SK-N-SH (cell line): ENCODE results near the gene TPH2. TPM values are rescaled to one million over a fixed set of nuclear protein-coding genes. Genes with fewer than 3 reads are reported as not detected.

Experiments used
- CTCF ChIA-PET: fragments of 300-600, 350-600 bp; formaldehyde crosslinking; extraction: SDS; loops from one replicate; lab custom pipeline; 2021; lab: Yijun Ruan, JAX
- POLR2A ChIA-PET: fragments of 350-600 bp; sonication (Branson Sonifier 250); formaldehyde crosslinking; extraction: SDS; loops from one replicate; lab custom pipeline; 2020; ENCODE audit warnings: antibody characterized with exemption, inconsistent platforms; lab: Yijun Ruan, JAX
- DNase-seq: peaks from one replicate; pipeline ENCODE4 v3.0.0; 2012
- H2AFZ ChIP-seq: fragments of 200-600 bp; sonication (generic); 2 replicates; pipeline ENCODE4 v1.8.1; 2016; ENCODE audit warnings: antibody characterized with exemption, mild to moderate bottlenecking, low read depth
- H3F3A ChIP-seq: fragments of 200-600 bp; sonication (generic); replicated peaks from 2 replicates; pipeline ENCODE3; 2016; ENCODE audit warnings: antibody characterized with exemption, mild to moderate bottlenecking; ENCODE audit not compliant: insufficient read depth
- H3K27ac ChIP-seq, 2 experiments: fragments of 200-500 bp in 1 of 2; fragments of 200-600 bp in 1 of 2; sonication (Bioruptor generic) in 1 of 2; sonication (generic), shearing (Covaris generic) in 1 of 2; 2 replicates each; pipeline versions ENCODE4 v1.5.1 to v1.6.1; 2014 to 2016; ENCODE audit warnings: low read depth in 2 of 2, inconsistent platforms in 1 of 2, low read length in 1 of 2, mild to moderate bottlenecking in 1 of 2, mixed read lengths in 1 of 2
- H3K27me3 ChIP-seq: fragments of 200-600 bp; sonication (generic), shearing (Covaris generic); 2 replicates; pipeline ENCODE4 v1.6.1; 2016; ENCODE audit warnings: mixed run types; ENCODE audit not compliant: insufficient read depth
- H3K36me3 ChIP-seq, 2 experiments: fragments of 200-500 bp in 1 of 2; fragments of 200-600 bp in 1 of 2; sonication (Bioruptor generic) in 1 of 2; sonication (generic) in 1 of 2; replicated peaks in 1 of 2; 2 replicates each; pipeline versions ENCODE3 to v1.5.1; 2014 to 2016; ENCODE audit warnings: low read length in 1 of 2, mild to moderate bottlenecking in 1 of 2; ENCODE audit not compliant: insufficient read depth in 2 of 2, control insufficient read depth in 1 of 2
- H3K4me1 ChIP-seq, 2 experiments: fragments of 200-500 bp in 1 of 2; fragments of 200-600 bp in 1 of 2; sonication (Bioruptor generic) in 1 of 2; sonication (generic), shearing (Covaris generic) in 1 of 2; 2 replicates each; pipeline versions ENCODE4 v1.5.1 to v1.6.1; 2014 to 2016; ENCODE audit warnings: low read depth in 1 of 2, low read length in 1 of 2, mixed run types in 1 of 2; ENCODE audit not compliant: insufficient read depth in 2 of 2, control insufficient read depth in 1 of 2
- H3K4me2 ChIP-seq: fragments of 200-600 bp; sonication (generic), shearing (Covaris generic); 2 replicates; pipeline ENCODE4 v1.6.1; 2017; ENCODE audit warnings: mixed run types
- H3K4me3 ChIP-seq, 2 experiments: fragments of 200-500 bp in 1 of 2; fragments of 200-600 bp in 1 of 2; sonication (Bioruptor generic) in 1 of 2; sonication (generic), shearing (Covaris generic) in 1 of 2; 2 replicates each; pipeline versions ENCODE4 v1.5.1 to v1.8.1; 2014 to 2016; ENCODE audit warnings: low read depth in 2 of 2, inconsistent platforms in 1 of 2, low read length in 1 of 2, mild to moderate bottlenecking in 1 of 2, mixed read lengths in 1 of 2, moderate library complexity in 1 of 2
- H3K79me2 ChIP-seq: fragments of 200-600 bp; sonication (generic); 2 replicates; pipeline ENCODE4 v1.8.1; 2017; ENCODE audit warnings: mild to moderate bottlenecking; ENCODE audit not compliant: insufficient read depth
- H3K9ac ChIP-seq: fragments of 200-600 bp; sonication (generic); 2 replicates; pipeline ENCODE4 v1.6.1; 2017; ENCODE audit warnings: mixed run types
- H3K9me2 ChIP-seq: fragments of 200-600 bp; sonication (generic); 2 replicates; pipeline ENCODE4 v1.6.1; 2017; ENCODE audit warnings: mixed run types
- H3K9me3 ChIP-seq: fragments of 200-600 bp; sonication (generic); 2 replicates; pipeline ENCODE4 v1.6.1; 2017; ENCODE audit warnings: mixed run types, mild to moderate bottlenecking, moderate library complexity
- H4K20me1 ChIP-seq: fragments of 200-600 bp; sonication (generic); 2 replicates; pipeline ENCODE4 v1.6.1; 2017; ENCODE audit warnings: mild to moderate bottlenecking, mixed run types; ENCODE audit not compliant: insufficient read depth
- CHD2 ChIP-seq: fragments of 150-350 bp; IDR thresholded peaks from 2 replicates; pipeline ENCODE4 v1.6.1; 2018; ENCODE audit warnings: low read length; ENCODE audit not compliant: partially characterized antibody
- ELF1 ChIP-seq: IDR thresholded peaks from 2 replicates; pipeline ENCODE4 v1.4.0; 2012
- EZH2phosphoT487 ChIP-seq: fragments of 200-600 bp; sonication (generic); IDR thresholded peaks from 2 replicates; pipeline ENCODE4 v1.6.1; 2017; ENCODE audit warnings: low read depth, mixed run types, mild to moderate bottlenecking, antibody characterized with exemption, moderate library complexity, borderline replicate concordance
- FOSL2 ChIP-seq: IDR thresholded peaks from 2 replicates; pipeline ENCODE4 v1.4.0; 2012; ENCODE audit warnings: low read depth, mild to moderate bottlenecking, moderate library complexity, borderline replicate concordance
- FOXM1 ChIP-seq: IDR thresholded peaks from 2 replicates; pipeline ENCODE4 v1.4.0; 2012; ENCODE audit warnings: low read depth, mild to moderate bottlenecking
- JUND ChIP-seq: IDR thresholded peaks from 2 replicates; pipeline ENCODE4 v1.4.0; 2012
- MAX ChIP-seq: IDR thresholded peaks from 2 replicates; pipeline ENCODE4 v1.4.0; 2012; ENCODE audit warnings: low read depth
- MEF2A ChIP-seq: IDR thresholded peaks from 2 replicates; pipeline ENCODE4 v1.4.0; 2012; ENCODE audit warnings: low read depth, borderline replicate concordance
- MXI1 ChIP-seq: IDR thresholded peaks from 2 replicates; pipeline ENCODE4 v1.6.1; 2012; ENCODE audit warnings: mild to moderate bottlenecking, low read depth, low read length, improper control_type of control experiment
- NFIC ChIP-seq: IDR thresholded peaks from 2 replicates; pipeline ENCODE4 v1.4.0; 2012; ENCODE audit warnings: borderline replicate concordance
- NRF1 ChIP-seq: IDR thresholded peaks from 2 replicates; pipeline ENCODE4 v1.6.1; 2012; ENCODE audit warnings: low read depth, mild to moderate bottlenecking, low read length
- PBX3 ChIP-seq: IDR thresholded peaks from 2 replicates; pipeline ENCODE4; 2012
- RAD21 ChIP-seq: IDR thresholded peaks from 2 replicates; pipeline ENCODE4 v1.6.1; 2012; ENCODE audit warnings: mild to moderate bottlenecking, low read length
- RCOR1 ChIP-seq: fragments of 150-350 bp; IDR thresholded peaks from 2 replicates; pipeline ENCODE4 v1.6.1; 2017; ENCODE audit warnings: antibody characterized with exemption, low read length
- RXRA ChIP-seq: IDR thresholded peaks from 2 replicates; pipeline ENCODE4 v1.4.0; 2012; ENCODE audit warnings: low read depth, mild to moderate bottlenecking, borderline replicate concordance
- SIN3A ChIP-seq: IDR thresholded peaks from 2 replicates; pipeline ENCODE4 v1.6.1; 2012; ENCODE audit warnings: low read depth, mild to moderate bottlenecking, low read length, moderate library complexity, borderline replicate concordance
- TAF1 ChIP-seq: IDR thresholded peaks from 2 replicates; pipeline ENCODE4 v1.6.1; 2012; ENCODE audit warnings: low read depth, mild to moderate bottlenecking, low read length, moderate library complexity, borderline replicate concordance
- TEAD4 ChIP-seq: IDR thresholded peaks from 2 replicates; pipeline ENCODE4 v1.4.0; 2012; ENCODE audit warnings: mild to moderate bottlenecking, borderline replicate concordance; ENCODE audit not compliant: insufficient read depth
- USF1 ChIP-seq: IDR thresholded peaks from 2 replicates; pipeline ENCODE4 v1.4.0; 2012; ENCODE audit warnings: low read depth, borderline replicate concordance
- USF2 ChIP-seq: fragments of 150-350 bp; IDR thresholded peaks from 2 replicates; pipeline ENCODE4 v1.6.1; 2017; ENCODE audit warnings: antibody characterized with exemption, low read length, low read depth, borderline replicate concordance
- YY1 ChIP-seq: IDR thresholded peaks from 2 replicates; pipeline ENCODE4 v1.4.0; 2012; ENCODE audit warnings: low read depth, mild to moderate bottlenecking
- WGBS: methylation state at CpG from one replicate; pipeline ENCODE4 v1.1.6; 2017; ENCODE audit warnings: low lambda C conversion rate; 5-methylcytosine and 5-hydroxymethylcytosine counted together
- polyA plus RNA-seq, 3 experiments: library from polyadenylated mRNA; depleted of rRNA; stranded (reverse); fragments of >200 nt; gene quantifications; 2 replicates each; pipeline ENCODE4 v1.2.3, GENCODE V29; 2012

TPH2 gene
- polyA plus RNA-seq, 1 of the 3 experiments (the other 2 are of a cell fraction), result not detected

GRCh38 chr12:72077111-72077820 lies 138.6 kb downstream of the TPH2 start:
- Histone ChIP-seq H3K27me3 (no peaks in the 10 kb centered on the region), H3F3A (no peaks in the 10 kb centered on the region), H3K4me1 (peaks cover 4 to 7% of the 10 kb centered on the region in 2 experiments; a peak in 2 of 4 replicates), H3K4me3 (no peak overlapping the region), H3K79me2 (no peaks in the 10 kb centered on the region), H3K9me2 (no peaks in the 10 kb centered on the region), H3K9ac (no peak overlapping the region), H3K36me3 (no peaks in the 10 kb centered on the region), H2AFZ (no peak overlapping the region), H3K9me3 (no peaks in the 10 kb centered on the region), H3K27ac (no peak overlapping the region), H3K4me2 (no peak overlapping the region), H4K20me1 (no peaks in the 10 kb centered on the region)
- DNase-seq, result no peak
- 62% methylated on average over 5 of the region's 5 CpGs for WGBS
- POLR2A ChIA-PET, result no interaction called here
- CTCF ChIA-PET, result interaction anchor here (1.2 kb wide), 2 partner anchors 57 to 297 kb away, joined by 3 read pairs; no protein-coding TSS in a partner anchor
- TF ChIP-seq MXI1, result no peak

GRCh38 chr12:72081777-72082176 lies 143.1 kb downstream of the TPH2 start:
- no peak overlapping the region for H3K27ac ChIP-seq
- POLR2A ChIA-PET, result no interaction called here
- H3K9ac ChIP-seq, result no peak overlapping the region
- H3K9me3 ChIP-seq, result no peaks in the 10 kb centered on the region
- no peaks in the 10 kb centered on the region for H3K9me2 ChIP-seq
- no peaks in the 10 kb centered on the region; a peak in 1 of 4 replicates for H3K4me1 ChIP-seq
- no peak overlapping the region for H2AFZ ChIP-seq
- no peaks in the 10 kb centered on the region for H3K36me3 ChIP-seq
- DNase-seq, result no peak
- CTCF ChIA-PET, result interaction anchor here (2.1 kb wide), 1 partner anchor 9 kb away, joined by 4 read pairs; no protein-coding TSS in a partner anchor
- H3K79me2 ChIP-seq, result no peaks in the 10 kb centered on the region
- 35% methylated on average over 2 of the region's 2 CpGs for WGBS
- no peak overlapping the region for H3K4me2 ChIP-seq
- H3F3A ChIP-seq, result no peaks in the 10 kb centered on the region
- H3K4me3 ChIP-seq, result no peak overlapping the region
- no peaks in the 10 kb centered on the region for H4K20me1 ChIP-seq
- H3K27me3 ChIP-seq, result no peaks in the 10 kb centered on the region
- TF ChIP-seq YY1 (no peak), USF1 (no peak), EZH2phosphoT487 (no peak), PBX3 (no peak), TAF1 (no peak), SIN3A (no peak), RXRA (no peak), MEF2A (no peak), NRF1 (no peak), FOSL2 (no peak), ELF1 (no peak), RAD21 (no peak), USF2 (no peak), CHD2 (no peak), NFIC (no peak), RCOR1 (no peak), JUND (no peak), TEAD4 (no peak), MAX (no peak), FOXM1 (no peak)
